Pons (tissue), 1 donor: Measurements from ENCODE around the gene SLC6A19.

ENCODE experiments used
- DNase-seq: peaks from one replicate; pipeline ENCODE4 v3.0.0-alpha.2; 2016; ENCODE audit warnings: low spot score

The SLC6A19 gene

GRCh38 chr5:1209896-1210776 lies 8.7 kb downstream of the SLC6A19 start:
- DNase-seq = no peak

- no peak for DNase-seq
Measured at GRCh38 chr5:1210832-1211251, 9.4 kb downstream of the SLC6A19 start.

- no peak for DNase-seq
Measured at GRCh38 chr5:1211701-1212100, 10.3 kb downstream of the SLC6A19 start.

GRCh38 chr5:1212271-1212670 lies 10.9 kb downstream of the SLC6A19 start:
- no peak for DNase-seq

- no peak for DNase-seq
Measured at GRCh38 chr5:1212881-1213280, 11.5 kb downstream of the SLC6A19 start.

GRCh38 chr5:1213508-1214162 lies 12.2 kb downstream of the SLC6A19 start:
- DNase-seq = no peak

GRCh38 chr5:1214163-1214935 lies 13.0 kb downstream of the SLC6A19 start:
- DNase-seq = no peak

GRCh38 chr5:1214936-1215220 lies 13.5 kb downstream of the SLC6A19 start:
- DNase-seq = no peak

- no peak for DNase-seq
Measured at GRCh38 chr5:1215320-1216096, 14.1 kb downstream of the SLC6A19 start.

- no peak for DNase-seq
Measured at GRCh38 chr5:1216211-1216917, 15.0 kb downstream of the SLC6A19 start.

- DNase-seq = no peak
Measured at GRCh38 chr5:1216918-1217295, 15.5 kb downstream of the SLC6A19 start.

- no peak for DNase-seq
Measured at GRCh38 chr5:1217596-1218206, 16.3 kb downstream of the SLC6A19 start.

GRCh38 chr5:1218351-1219080 lies 17.1 kb downstream of the SLC6A19 start:
- DNase-seq = no peak

GRCh38 chr5:1219098-1219767 lies 17.8 kb downstream of the SLC6A19 start:
- DNase-seq = no peak

- no peak for DNase-seq
Measured at GRCh38 chr5:1219768-1220100, 18.3 kb downstream of the SLC6A19 start.

- no peak for DNase-seq
Measured at GRCh38 chr5:1220351-1220750, 19.0 kb downstream of the SLC6A19 start.

GRCh38 chr5:1220831-1221230 lies 19.4 kb downstream of the SLC6A19 start:
- DNase-seq = no peak

GRCh38 chr5:1221721-1222120 lies 20.3 kb downstream of the SLC6A19 start:
- no peak for DNase-seq

GRCh38 chr5:1222147-1222546 lies 20.8 kb downstream of the SLC6A19 start:
- DNase-seq = no peak
